Measurements from ENCODE around the gene CHST13.
"Not testable (repeated sequence)": the region's sequence is repeated elsewhere in the genome, so short reads cannot be mapped to it uniquely, and the experiment has no call there.

The CHST13 gene

DNA sequence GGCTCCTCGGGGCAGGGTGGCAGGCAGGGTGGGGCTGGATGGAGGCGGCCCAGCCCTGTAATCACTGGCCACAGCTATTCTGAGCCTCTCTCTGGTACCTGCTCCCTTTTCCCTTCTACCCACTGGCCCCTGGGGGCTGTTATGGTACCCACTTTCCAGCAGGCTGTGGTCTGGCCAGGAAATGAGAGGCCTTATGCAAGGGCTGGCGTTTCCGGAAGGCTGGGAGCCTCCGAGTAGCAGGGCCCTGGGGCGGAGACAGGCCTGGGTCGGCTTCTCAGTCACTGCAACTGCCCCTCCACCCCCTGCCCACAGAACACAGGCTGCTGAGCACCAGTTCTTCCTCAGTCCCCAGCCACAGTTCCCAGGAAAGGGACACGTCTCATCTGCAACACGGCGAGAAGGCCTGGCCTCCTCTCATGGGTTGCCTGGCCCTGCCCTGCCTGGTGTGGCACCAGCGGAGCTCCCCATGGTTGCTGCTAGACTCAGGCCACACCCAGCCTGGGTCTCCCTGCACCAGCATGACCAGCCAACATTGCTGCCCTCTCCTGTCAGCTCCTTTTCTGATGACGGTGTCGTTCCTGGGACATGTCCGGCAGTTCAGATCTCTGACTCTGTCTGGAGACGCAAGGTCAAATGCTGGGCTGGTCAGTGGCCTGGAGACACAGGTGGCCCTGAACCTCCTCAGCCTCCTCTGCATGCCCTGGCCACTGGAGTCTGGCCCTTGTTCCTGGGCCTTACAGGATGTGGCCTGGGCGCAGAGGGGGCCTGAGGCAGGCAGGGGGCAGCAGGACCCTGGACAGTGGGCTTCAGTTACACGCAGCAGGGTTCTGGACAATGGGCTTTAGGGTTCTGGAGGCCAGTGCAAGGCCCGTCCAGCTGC, 6.5 kb downstream of the CHST13 start:
- H3K4me3 ChIP-seq (ENCODE audit: low read length) = no peak overlapping the region
- no peak for TF ChIP-seq ZNF274 (IDR thresholded peaks at IDR 0.05; ENCODE audit: low read depth, low read length)

DNA sequence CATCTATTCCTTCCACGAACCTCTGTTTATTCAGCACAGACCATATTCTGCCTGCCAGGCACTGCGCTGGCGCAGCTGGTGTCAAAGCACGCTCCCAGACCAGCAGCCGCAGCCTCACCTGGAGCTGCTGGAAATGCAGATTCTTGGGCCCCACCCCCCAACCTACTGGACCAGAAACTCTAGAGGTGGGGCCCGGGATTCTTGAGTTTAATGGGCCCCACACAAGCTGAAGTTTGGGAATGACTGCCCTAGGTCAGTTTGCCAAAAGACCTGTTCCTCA, 7.0 kb downstream of the CHST13 start:
- no peak for TF ChIP-seq ZNF274 (IDR thresholded peaks at IDR 0.05; ENCODE audit: low read depth, low read length)
- H3K4me3 ChIP-seq (ENCODE audit: low read length) = no peak overlapping the region

DNA sequence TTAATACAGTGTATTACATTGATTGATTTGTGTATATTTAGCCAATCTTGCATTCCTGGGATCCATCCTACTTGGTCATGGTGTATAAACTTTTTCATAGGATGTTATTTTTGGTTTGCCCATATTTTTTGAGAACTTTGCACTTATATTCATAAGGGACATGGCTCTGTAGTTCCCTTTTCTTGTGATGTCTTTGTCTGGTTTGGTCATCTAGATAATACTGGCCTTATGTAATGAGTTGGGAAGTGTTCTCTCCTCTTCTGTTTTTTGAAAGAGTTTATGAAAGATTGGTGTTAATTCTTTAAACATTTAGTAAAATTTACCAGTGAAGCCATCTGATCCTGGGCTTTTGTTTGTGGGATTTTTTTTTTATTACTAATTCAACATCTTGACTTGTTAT, 9.6 kb downstream of the CHST13 start:
- TF ChIP-seq ZNF274 (IDR thresholded peaks at IDR 0.05; ENCODE audit: low read depth, low read length) = no peak
- no peak overlapping the region for H3K4me3 ChIP-seq (ENCODE audit: low read length)

DNA sequence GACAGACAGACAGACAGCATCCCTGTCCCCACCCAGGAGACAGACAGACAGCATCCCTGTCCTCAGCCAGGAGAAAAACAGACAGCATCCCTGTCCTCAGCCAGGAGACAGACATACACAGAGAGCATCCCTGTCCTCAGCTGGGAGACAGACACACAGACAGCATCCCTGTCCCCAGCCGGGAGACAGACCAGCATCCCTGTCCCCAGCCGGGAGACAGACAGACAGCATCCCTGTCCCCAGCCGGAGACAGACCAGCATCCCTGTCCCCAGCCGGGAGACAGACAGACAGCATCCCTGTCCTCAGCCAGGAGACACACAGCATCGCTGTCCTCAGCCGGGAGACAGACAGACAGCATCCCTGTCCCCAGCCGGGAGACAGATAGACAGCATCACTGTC, 10.8 kb downstream of the CHST13 start:
- H3K4me3 ChIP-seq (ENCODE audit: low read length) = not testable (repeated sequence)

DNA sequence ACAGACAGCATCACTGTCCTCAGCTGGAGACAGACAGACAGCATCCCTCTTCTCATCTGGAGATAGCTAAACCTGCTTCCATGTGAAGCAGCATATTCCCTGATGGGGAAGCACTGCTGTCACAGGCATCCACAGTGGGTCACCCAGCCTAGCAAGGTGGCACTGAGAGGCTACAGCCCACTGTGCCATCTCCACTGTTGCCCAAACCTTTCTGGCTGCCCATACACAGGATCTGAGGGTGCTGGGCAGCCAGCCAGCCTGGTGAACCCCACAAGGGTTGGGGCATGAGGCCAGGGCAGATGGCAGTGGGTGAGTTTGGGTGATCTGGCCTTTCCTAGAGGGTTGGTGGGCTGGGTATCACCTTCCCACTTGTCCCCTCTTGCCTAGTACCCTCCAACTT, 11.7 kb downstream of the CHST13 start:
- no peak overlapping the region for H3K4me3 ChIP-seq (ENCODE audit: low read length)
- TF ChIP-seq ZNF274 (IDR thresholded peaks at IDR 0.05; ENCODE audit: low read depth, low read length) = no peak

DNA sequence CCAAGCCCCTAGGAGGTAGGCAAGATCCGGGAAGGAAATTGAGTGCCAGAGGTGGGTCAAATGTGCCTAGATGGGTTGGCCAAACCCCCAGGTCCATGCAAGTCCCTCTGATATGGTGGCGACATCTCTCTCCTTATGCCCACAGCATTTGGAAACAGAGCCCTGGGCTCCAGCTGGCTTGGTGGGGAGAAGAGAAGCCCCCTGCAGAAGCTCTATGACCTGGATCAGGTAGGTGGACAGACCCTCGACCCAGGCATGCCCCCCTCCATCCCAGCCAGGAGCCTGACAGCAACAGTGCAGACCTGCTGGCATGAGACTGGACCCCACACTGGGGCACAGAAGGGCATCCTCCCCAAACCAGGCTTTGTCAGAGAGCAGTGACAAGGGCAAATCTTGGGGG, 12.2 kb downstream of the CHST13 start:
- no peak for TF ChIP-seq ZNF274 (IDR thresholded peaks at IDR 0.05; ENCODE audit: low read depth, low read length)
- H3K4me3 ChIP-seq (ENCODE audit: low read length) = no peak overlapping the region

DNA sequence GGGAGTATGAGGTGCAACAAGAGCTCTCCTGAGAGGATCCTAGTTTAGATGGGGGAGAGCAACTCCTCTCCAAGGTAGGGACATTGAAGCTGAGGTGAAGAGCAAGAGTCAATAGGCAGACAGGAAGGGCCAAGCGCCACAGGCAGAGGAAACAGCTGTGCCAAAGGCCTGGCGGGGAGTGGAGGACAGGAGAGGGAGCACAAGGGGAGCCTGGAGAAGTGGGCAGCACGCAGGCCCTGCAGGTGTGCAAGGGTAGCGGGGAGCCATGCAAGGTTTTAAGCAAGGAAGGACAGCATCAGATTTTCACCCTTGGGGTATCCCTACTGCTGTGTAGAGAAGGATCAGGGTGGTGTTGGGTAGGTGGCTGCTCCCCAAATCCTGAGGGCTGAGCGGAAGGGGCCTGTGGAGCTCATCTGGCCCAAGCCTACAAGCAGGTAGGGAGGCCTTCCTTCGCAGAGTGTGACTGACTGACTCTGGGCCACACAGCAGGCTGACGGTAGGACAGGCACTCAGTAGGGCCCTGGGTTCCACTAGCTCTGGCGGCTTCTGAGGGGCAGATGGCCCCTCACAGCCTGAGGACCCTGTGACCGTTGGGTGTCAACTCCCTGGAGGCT, 13.3 kb downstream of the CHST13 start:
- no peak overlapping the region for H3K4me3 ChIP-seq (ENCODE audit: low read length)
- no peak for TF ChIP-seq ZNF274 (IDR thresholded peaks at IDR 0.05; ENCODE audit: low read depth, low read length)

DNA sequence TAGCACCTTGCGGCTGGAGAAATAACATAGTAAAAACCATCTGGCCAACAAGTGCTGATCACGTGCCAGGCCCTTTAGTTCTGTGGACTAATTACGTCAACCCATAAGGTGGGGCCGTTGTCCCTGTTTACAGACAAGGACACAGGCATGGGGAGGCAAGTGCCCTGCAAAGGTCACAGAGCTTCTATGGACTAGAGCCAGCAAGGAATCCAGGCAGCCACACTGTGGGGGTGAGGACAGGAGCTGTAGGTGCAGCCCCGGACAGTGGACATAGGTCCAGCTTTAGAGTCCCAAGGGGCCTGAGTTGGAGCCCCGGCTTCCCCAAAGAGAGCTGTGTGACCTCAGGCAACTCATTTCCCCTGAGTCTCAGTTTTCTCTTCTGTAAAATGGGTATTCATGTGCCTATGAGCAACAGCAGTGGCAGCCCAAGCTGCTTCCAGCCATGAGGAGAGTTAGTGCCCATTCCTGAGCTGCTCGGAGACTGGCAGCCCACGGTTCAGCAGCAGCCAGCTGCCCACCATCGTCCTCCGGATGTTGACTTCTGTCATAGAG, 13.9 kb downstream of the CHST13 start:
- no peak overlapping the region for H3K4me3 ChIP-seq (ENCODE audit: low read length)
- no peak for TF ChIP-seq ZNF274 (IDR thresholded peaks at IDR 0.05; ENCODE audit: low read depth, low read length)

DNA sequence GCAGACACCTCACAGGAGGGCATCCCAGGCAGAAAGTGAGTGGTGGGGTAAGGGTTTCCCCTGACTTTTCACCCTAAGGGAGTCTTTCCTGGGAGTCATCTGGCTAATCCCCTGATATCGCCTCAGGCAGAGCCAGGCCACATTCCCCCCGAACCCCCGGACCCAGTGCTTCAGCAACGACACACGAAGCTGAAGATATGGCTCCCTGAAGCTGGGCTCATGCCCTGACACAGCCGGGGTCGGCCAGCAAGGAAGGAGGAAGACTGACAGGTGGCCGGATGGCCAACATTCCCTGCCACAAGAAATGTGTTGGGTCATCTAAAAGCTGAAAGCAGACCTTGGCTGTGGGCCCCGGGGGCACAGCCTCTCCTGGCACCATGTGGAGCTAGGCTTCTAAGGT, 14.4 kb downstream of the CHST13 start:
- no peak overlapping the region for H3K4me3 ChIP-seq (ENCODE audit: low read length)
- no peak for TF ChIP-seq ZNF274 (IDR thresholded peaks at IDR 0.05; ENCODE audit: low read depth, low read length)

DNA sequence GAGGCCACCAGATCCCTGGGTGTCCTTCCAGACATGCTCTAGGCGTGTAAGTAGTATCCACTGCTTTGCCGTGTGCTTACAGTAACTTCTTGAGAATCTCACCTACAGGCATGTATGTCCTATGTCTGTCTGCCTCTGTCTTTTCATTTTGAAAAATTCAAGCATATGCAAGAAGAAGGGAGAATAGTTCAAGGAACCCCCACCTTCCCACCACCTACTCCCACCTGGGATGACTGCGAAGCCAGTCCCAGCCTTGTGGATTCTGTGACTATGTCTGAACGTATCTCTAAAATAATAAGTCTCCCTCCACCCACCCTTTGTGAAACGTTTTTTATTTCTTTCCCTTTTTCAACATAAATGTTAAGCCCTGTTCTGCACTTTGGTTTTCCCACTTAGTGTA, 15.0 kb downstream of the CHST13 start:
- H3K4me3 ChIP-seq (ENCODE audit: low read length) = no peak overlapping the region

DNA sequence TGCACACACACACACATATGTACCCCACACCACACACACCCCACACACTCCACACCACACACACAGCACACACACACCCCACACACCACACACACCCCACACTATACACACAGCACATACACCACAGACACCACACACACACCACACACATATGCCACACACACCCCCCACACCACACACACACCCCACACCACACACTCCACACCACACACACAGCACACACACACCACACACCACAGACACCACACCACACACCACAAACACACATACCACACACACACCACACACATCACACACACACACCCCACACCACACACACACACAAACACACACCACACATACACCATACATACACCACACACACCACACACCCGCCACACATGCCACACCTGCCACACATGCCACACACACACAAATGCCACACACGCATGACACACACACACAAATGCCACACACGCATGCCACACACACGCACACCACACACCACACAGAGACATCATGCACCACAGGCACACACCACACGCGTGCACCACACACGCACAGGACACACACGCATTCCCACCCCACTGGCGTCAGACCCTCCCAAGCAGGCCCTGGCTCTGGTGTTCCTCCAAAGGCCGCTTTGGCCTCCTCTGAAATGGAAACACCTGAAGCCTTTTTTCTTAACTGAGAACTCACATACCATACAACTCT, 15.7 kb downstream of the CHST13 start:
- H3K4me3 ChIP-seq (ENCODE audit: low read length) = no peak overlapping the region
- no peak for TF ChIP-seq ZNF274 (IDR thresholded peaks at IDR 0.05; ENCODE audit: low read depth, low read length)

More for the DNA sequence above, 15.0 kb downstream of the CHST13 start:
- TF ChIP-seq ZNF274 (IDR thresholded peaks at IDR 0.05; ENCODE audit: low read depth, low read length) = no peak

DNA sequence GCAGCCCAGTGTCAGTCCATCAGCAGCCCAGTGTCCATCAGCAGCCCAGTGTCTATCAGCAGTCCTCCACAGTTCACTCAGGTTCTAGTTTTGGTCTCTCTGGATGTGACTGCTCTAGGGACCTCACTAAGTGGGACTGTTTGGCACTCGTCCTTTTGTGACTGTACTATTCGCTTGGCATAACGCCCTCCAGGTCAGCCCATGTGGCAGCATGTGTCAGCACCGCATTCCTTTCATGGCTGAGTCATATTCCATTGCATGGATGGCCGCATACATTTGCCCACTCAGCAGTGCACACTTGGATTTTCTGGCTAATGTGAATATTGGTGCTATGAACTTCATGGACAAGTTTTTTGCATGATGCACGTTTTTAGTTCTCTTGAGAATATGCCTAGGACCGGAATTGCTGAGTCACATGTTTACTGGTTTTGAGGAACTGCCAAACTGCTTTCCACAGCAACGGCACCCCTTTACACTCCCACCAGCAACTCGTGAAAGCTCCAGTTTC, 16.4 kb downstream of the CHST13 start:
- no peak for TF ChIP-seq ZNF274 (IDR thresholded peaks at IDR 0.05; ENCODE audit: low read depth, low read length)

DNA sequence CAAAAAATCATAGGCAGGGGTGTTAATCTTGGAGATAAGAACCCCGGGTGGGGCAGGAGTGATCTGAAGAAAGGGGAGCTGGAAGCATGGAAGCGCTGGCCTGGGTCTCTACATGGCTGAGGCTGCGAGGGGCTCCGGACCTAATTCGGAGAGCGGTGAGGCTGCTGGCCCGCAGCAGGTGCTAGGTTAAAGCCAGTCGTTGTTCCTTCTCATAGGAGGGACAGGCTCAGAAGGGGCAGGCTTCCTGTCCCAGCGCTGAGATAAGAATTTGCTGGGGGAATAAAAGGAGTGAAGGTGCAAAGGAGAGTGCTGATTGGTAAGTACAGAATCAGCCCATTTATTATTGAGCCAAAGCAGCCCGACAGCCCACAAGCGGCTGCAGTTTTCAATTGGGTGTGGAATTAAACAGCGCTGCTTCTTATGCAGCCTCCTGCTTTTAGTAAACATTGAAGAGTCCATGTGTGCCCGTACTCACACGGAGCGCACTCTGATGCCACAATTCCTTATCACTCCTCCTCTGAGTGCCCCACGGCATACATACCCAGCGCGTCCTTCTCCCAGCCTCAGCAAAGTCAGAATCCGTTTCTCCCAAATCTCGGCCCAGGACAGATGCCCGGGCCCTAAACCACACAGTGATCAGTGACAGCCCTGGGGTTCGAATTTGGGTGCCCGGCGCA, 17.1 kb downstream of the CHST13 start:
- TF ChIP-seq ZNF274 (IDR thresholded peaks at IDR 0.05; ENCODE audit: low read depth, low read length) = no peak
- H3K4me3 ChIP-seq (ENCODE audit: low read length) = no peak overlapping the region

More for the DNA sequence above, 16.4 kb downstream of the CHST13 start:
- H3K4me3 ChIP-seq (ENCODE audit: low read length) = no peak overlapping the region

All from GM08714 (cell line).